Measurements from ENCODE around the gene PSIP1. TPM values are rescaled to one million over a fixed set of nuclear protein-coding genes. Genes with fewer than 3 reads are reported as not detected.
A peak's percentile ranks its signal among the peaks of the same experiment; 100 is the strongest.

PSIP1 gene
- total RNA-seq, 6 experiments from 2014 or later, result 32.6 to 56.7 (median 48.5) TPM

DNA sequence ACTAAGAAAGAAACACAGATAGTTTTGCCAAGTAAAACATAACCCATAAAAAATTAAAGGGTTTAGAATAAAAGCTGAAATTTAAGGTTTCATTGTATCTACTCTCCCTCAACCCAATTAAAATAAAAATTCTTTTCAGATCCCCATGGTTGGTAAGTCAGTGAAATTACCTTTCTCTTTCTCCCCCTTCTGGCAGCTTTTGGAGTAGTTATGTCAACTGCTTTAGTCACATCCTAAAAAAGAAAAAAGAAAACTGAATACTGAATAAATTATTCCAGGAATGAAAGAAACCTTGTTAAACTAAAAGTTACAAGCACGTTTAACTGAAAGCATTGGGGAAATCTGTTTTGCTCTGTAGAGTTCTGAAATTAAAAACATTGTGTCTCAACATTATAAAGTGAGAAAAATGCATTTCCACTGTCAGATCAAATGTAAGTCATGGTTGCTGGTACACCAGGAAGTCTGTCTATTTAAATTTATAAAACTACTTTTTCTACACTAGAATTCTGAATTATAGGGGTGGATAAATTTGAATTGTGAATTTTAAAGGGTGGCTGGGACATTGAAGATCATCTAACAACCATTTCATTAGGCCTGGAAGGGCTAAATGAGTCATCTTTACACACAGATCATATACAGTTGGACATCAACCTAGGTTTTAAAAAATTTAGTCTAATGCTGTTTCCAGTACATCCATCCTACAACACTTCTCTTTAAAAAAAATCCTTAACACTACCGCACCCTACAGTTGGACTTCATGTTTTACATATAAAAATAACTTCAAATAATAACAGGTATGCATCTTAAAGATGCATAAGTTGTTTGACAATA is 24.7 kb downstream of the PSIP1 start:
- H3K4me1 Mint-ChIP-seq (ENCODE audit: low read depth), result peaks cover 11% of the 10 kb centered on the region
- TF ChIP-seq, protein P1, sequence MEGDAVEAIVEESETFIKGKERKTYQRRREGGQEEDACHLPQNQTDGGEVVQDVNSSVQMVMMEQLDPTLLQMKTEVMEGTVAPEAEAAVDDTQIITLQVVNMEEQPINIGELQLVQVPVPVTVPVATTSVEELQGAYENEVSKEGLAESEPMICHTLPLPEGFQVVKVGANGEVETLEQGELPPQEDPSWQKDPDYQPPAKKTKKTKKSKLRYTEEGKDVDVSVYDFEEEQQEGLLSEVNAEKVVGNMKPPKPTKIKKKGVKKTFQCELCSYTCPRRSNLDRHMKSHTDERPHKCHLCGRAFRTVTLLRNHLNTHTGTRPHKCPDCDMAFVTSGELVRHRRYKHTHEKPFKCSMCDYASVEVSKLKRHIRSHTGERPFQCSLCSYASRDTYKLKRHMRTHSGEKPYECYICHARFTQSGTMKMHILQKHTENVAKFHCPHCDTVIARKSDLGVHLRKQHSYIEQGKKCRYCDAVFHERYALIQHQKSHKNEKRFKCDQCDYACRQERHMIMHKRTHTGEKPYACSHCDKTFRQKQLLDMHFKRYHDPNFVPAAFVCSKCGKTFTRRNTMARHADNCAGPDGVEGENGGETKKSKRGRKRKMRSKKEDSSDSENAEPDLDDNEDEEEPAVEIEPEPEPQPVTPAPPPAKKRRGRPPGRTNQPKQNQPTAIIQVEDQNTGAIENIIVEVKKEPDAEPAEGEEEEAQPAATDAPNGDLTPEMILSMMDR (IDR thresholded peaks at IDR 0.05), result peak; percentile 76
- no peaks in the 10 kb centered on the region for H3K9me3 Mint-ChIP-seq
- DNase-seq, result peak; percentile 37
- H3K27ac Mint-ChIP-seq, result peak overlapping the region; percentile 56
- no peak overlapping the region for H3K4me3 Mint-ChIP-seq
- H3K27me3 Mint-ChIP-seq (ENCODE audit: insufficient read depth), result no peaks in the 10 kb centered on the region
- H3K36me3 Mint-ChIP-seq (ENCODE audit: low read depth), result peaks cover 5% of the 10 kb centered on the region; the same call in 1 of the 2 replicates

DNA sequence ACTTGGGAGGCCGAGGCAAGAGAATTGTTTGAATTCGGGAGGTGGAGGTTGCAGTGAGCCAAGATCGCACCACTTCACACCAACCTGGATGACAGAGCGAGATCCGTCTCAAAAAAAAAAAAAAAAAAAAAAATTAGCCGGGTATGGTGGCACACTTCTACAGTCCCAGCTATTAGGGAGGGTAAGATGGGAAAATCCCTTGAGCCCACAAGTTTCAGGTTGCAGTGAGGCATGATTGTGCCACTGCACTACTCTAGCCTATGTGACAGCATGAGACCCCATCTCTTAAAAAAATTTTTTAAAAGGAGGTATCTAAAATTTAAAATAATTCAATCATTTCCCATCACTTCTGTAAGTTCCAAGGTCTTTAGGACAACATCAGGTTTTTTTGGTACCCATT is 26.0 kb downstream of the PSIP1 start:
- H3K9me3 Mint-ChIP-seq, result no peaks in the 10 kb centered on the region
- DNase-seq, result no peak
- no peak overlapping the region for H3K27ac Mint-ChIP-seq
- H3K4me3 Mint-ChIP-seq, result no peak overlapping the region
- H3K4me1 Mint-ChIP-seq (ENCODE audit: low read depth), result peaks cover 11% of the 10 kb centered on the region
- peaks cover 5% of the 10 kb centered on the region; the same call in 1 of the 2 replicates for H3K36me3 Mint-ChIP-seq (ENCODE audit: low read depth)
- no peaks in the 10 kb centered on the region for H3K27me3 Mint-ChIP-seq (ENCODE audit: insufficient read depth)
- TF ChIP-seq, protein P1 (IDR thresholded peaks at IDR 0.05), result no peak

DNA sequence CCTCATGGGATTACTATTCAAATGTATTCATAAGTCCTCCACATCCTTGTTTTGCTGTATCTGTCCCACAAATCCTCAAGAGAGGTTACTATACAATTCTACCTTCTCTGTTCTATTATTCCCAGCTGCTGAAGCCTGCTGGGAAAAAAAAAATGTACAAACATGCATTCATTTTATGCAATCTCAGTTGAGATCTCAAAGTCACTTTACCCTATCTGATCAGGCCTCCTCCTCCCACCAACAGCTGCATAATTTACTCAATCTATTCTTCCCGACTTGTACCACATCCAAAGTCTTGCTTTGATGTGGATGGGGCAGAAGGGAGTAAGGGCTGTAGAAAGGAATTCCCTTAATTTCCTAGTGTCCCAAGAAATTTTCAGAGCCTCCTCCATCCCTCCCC is 28.6 kb downstream of the PSIP1 start:
- peak overlapping the region; percentile 0; the same call in 1 of the 2 replicates for H3K27ac Mint-ChIP-seq
- no peak for DNase-seq
- H3K27me3 Mint-ChIP-seq (ENCODE audit: insufficient read depth), result no peaks in the 10 kb centered on the region
- peaks cover 11% of the 10 kb centered on the region for H3K4me1 Mint-ChIP-seq (ENCODE audit: low read depth)
- no peak overlapping the region for H3K4me3 Mint-ChIP-seq
- TF ChIP-seq, protein P1 (IDR thresholded peaks at IDR 0.05), result no peak
- H3K36me3 Mint-ChIP-seq (ENCODE audit: low read depth), result peaks cover 9% of the 10 kb centered on the region; the same call in 1 of the 2 replicates
- H3K9me3 Mint-ChIP-seq, result no peaks in the 10 kb centered on the region

DNA sequence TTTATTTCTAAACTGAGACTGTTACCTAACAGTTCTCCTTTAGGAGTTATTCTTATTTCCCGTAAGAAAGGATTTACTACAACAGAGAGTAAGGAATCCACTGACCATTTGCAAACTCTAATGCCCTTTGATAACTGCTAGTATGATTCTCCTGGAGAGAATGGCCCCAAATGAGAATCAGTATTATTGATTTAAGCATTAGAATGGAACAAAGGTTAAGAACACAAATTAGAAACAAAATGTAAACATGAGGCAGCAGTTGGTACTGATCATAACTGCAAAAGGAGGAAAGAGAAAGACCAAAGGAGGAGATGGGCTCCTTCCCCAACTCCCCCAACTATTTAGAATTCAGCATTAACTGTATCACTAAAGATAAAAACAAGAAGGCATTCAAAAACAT is 30.7 kb downstream of the PSIP1 start:
- H3K4me1 Mint-ChIP-seq (ENCODE audit: low read depth), result no peaks in the 10 kb centered on the region; the same call in 1 of the 2 replicates
- no peaks in the 10 kb centered on the region for H3K9me3 Mint-ChIP-seq
- peaks cover 7% of the 10 kb centered on the region; the same call in 1 of the 2 replicates for H3K36me3 Mint-ChIP-seq (ENCODE audit: low read depth)
- H3K27ac Mint-ChIP-seq, result no peak overlapping the region
- no peak for DNase-seq
- TF ChIP-seq, protein P1 (IDR thresholded peaks at IDR 0.05), result no peak
- H3K27me3 Mint-ChIP-seq (ENCODE audit: insufficient read depth), result no peaks in the 10 kb centered on the region
- H3K4me3 Mint-ChIP-seq, result no peak overlapping the region

DNA sequence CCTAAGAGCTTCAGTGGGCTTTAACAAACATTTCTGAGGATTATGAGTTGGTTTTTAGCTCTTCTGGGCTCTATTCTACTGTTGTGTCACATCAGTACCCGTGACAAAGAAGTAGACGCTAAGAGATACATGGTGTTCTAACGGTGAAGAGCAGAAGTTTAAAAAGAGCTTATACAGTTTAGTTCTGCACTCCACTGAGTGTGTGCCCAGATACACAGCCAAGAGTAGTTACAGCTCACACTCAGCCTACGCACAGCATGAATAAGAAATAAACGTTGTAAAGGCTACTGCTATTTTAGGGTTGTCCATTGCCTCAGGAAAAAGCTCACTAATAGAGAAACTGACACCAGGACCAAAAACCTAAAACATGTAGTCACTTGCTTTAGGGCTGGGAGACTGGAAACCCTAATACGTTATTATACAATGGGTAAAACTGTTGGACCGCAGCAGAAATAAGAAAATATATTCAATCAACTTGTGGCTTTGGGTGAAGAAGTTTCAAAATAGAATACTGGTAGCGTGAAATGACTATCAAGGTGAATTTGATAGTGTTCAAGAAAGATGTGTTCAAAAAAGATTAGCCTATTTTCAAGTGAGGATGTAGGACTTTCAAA is 34.7 kb downstream of the PSIP1 start:
- Mint-ChIP-seq H3K9me3 (no peaks in the 10 kb centered on the region), H3K27ac (peak overlapping the region; percentile 24; the same call in 1 of the 2 replicates), H3K36me3 (ENCODE audit: low read depth) (peaks cover 12% of the 10 kb centered on the region; the same call in 1 of the 2 replicates), H3K4me1 (ENCODE audit: low read depth) (peaks cover 17% of the 10 kb centered on the region), H3K27me3 (ENCODE audit: insufficient read depth) (no peaks in the 10 kb centered on the region), H3K4me3 (no peak overlapping the region)
- TF ChIP-seq, protein P1 (IDR thresholded peaks at IDR 0.05), result no peak
- DNase-seq, result no peak

All from HFFc6 (cell line).